Liver (tissue), 9 donors: ENCODE data around the gene ADGRA1. TPM values are rescaled to one million over a fixed set of nuclear protein-coding genes. Genes with fewer than 3 reads are reported as not detected.

Experiments used
- DNase-seq: peaks from one replicate; pipeline ENCODE4 v3.0.0-alpha.2; 2017; ENCODE audit warnings: low spot score
- H3K27ac ChIP-seq, 2 donors: one replicate each; pipeline ENCODE4 v1.7.0; 2013; ENCODE audit warnings: inconsistent platforms in 2 of 2, low read length in 2 of 2, control low read depth in 1 of 2, low read depth in 1 of 2, mild to moderate bottlenecking in 1 of 2
- H3K27me3 ChIP-seq, 4 donors: one replicate each; pipeline versions ENCODE4 v1.6.1 to v1.7.0; 2013; ENCODE audit warnings: low read length in 3 of 4, inconsistent platforms in 1 of 4, mild to moderate bottlenecking in 1 of 4, moderate library complexity in 1 of 4; ENCODE audit not compliant: control insufficient read depth in 4 of 4, insufficient read depth in 4 of 4
- H3K36me3 ChIP-seq, 4 donors: one replicate each; pipeline versions ENCODE4 v1.6.1 to v1.7.0; 2013; ENCODE audit warnings: low read length in 3 of 4, mild to moderate bottlenecking in 3 of 4, low read depth in 1 of 4, moderate library complexity in 1 of 4; ENCODE audit not compliant: control insufficient read depth in 4 of 4, insufficient read depth in 3 of 4
- H3K4me1 ChIP-seq, 4 donors: one replicate each; pipeline versions ENCODE4 v1.6.1 to v1.7.0; 2013; ENCODE audit warnings: low read length in 3 of 4, mild to moderate bottlenecking in 3 of 4, moderate library complexity in 1 of 4; ENCODE audit not compliant: control insufficient read depth in 4 of 4, insufficient read depth in 4 of 4
- H3K4me3 ChIP-seq, 3 donors: one replicate each; pipeline versions ENCODE4 v1.6.1 to v1.7.0; 2013; ENCODE audit warnings: low read length in 3 of 3, control low read depth in 1 of 3, low read depth in 1 of 3, mild to moderate bottlenecking in 1 of 3
- H3K9ac ChIP-seq, 2 donors: one replicate each; pipeline ENCODE4 v1.7.0; 2013; ENCODE audit warnings: low read length in 2 of 2, mild to moderate bottlenecking in 2 of 2, moderate library complexity in 2 of 2, control low read depth in 1 of 2, low read depth in 1 of 2
- H3K9me3 ChIP-seq, 4 donors: one replicate each; pipeline versions ENCODE4 v1.6.1 to v1.7.0; 2013; ENCODE audit warnings: low read length in 3 of 4; ENCODE audit not compliant: control insufficient read depth in 4 of 4
- EGR1 ChIP-seq, 2 donors: IDR thresholded peaks; 2 replicates each; pipeline ENCODE4 v1.6.1; 2016 to 2018; ENCODE audit warnings: antibody characterized with exemption in 2 of 2, low read depth in 2 of 2
- FOXA1 ChIP-seq: IDR thresholded peaks from 2 replicates; pipeline ENCODE4 v1.6.1; 2016; ENCODE audit warnings: antibody characterized with exemption
- FOXA2 ChIP-seq: IDR thresholded peaks from 2 replicates; pipeline ENCODE4 v1.6.1; 2016; ENCODE audit warnings: antibody characterized with exemption
- GABPA ChIP-seq, 2 donors: IDR thresholded peaks in 1 of 2; conservative IDR thresholded peaks in 1 of 2; 2 replicates each; pipeline ENCODE4 v1.6.1; 2016; ENCODE audit warnings: antibody characterized with exemption in 2 of 2, mild to moderate bottlenecking in 1 of 2, moderate library complexity in 1 of 2
- HNF4A ChIP-seq, 2 donors: conservative IDR thresholded peaks; 2 replicates each; pipeline ENCODE4 v1.6.1; 2016; ENCODE audit warnings: antibody characterized with exemption in 2 of 2, mild to moderate bottlenecking in 2 of 2
- HNF4G ChIP-seq: IDR thresholded peaks from 2 replicates; pipeline ENCODE4 v1.6.1; 2016; ENCODE audit warnings: antibody characterized with exemption
- JUND ChIP-seq, 2 donors: IDR thresholded peaks; 2 replicates each; pipeline ENCODE4 v1.6.1; 2016; ENCODE audit warnings: antibody characterized with exemption in 2 of 2
- NR2F2 ChIP-seq: IDR thresholded peaks from 2 replicates; pipeline ENCODE4 v1.6.1; 2016; ENCODE audit warnings: antibody characterized with exemption
- RAD21 ChIP-seq, 2 donors: IDR thresholded peaks; 2 replicates each; pipeline ENCODE4 v1.6.1; 2016; ENCODE audit warnings: antibody characterized with exemption in 2 of 2, mild to moderate bottlenecking in 2 of 2
- RXRA ChIP-seq, 2 donors: IDR thresholded peaks; 2 replicates each; pipeline ENCODE4 v1.6.1; 2017 to 2018; ENCODE audit warnings: antibody characterized with exemption in 2 of 2, mild to moderate bottlenecking in 1 of 2
- SP1 ChIP-seq: IDR thresholded peaks from 2 replicates; pipeline ENCODE4 v1.6.1; 2018; ENCODE audit warnings: antibody characterized with exemption, mild to moderate bottlenecking
- TAF1 ChIP-seq: conservative IDR thresholded peaks from 2 replicates; pipeline ENCODE4 v1.6.1; 2016; ENCODE audit warnings: antibody characterized with exemption, mild to moderate bottlenecking
- YY1 ChIP-seq: IDR thresholded peaks from 2 replicates; pipeline ENCODE4 v1.6.1; 2016; ENCODE audit warnings: antibody characterized with exemption, mild to moderate bottlenecking
- WGBS: extraction: QIAGEN DNeasy Blood & Tissue Kit; methylation state at CpG from one replicate; pipeline ENCODE4 v1.1.7; 2013; 5-methylcytosine and 5-hydroxymethylcytosine counted together
- polyA plus RNA-seq, 2 donors: library from polyadenylated mRNA; stranded (reverse) in 1 of 2; unstranded in 1 of 2; fragments of 200-250 nt in 1 of 2; fragments of >200 nt in 1 of 2; fragmentation: Nextera tagmentation in 1 of 2; extraction: Ambion mirVana in 1 of 2; gene quantifications; one replicate each; pipeline versions ENCODE4 v1.2.1 to v1.2.3, GENCODE V29; 2013 to 2015
- total RNA-seq, 2 donors: library from RNA; depleted of rRNA; stranded (reverse); fragments of >200 nt; gene quantifications; one replicate each; pipeline ENCODE4 v1.2.3, GENCODE V29; 2014
- TF ChIP-seq, protein P1 (sequence below): fragments of 150-350 bp; IDR thresholded peaks from 2 replicates; pipeline ENCODE4 v1.5.1; 2017; ENCODE audit warnings: improper control_type of control experiment, low read depth, low read length; ENCODE audit not compliant: missing input control
- TF ChIP-seq, protein P2 (sequence below): IDR thresholded peaks from 2 replicates; pipeline ENCODE4 v1.6.1; 2016; ENCODE audit warnings: antibody characterized with exemption
- TF ChIP-seq, protein P3 (sequence below): IDR thresholded peaks from 2 replicates; pipeline ENCODE4 v1.6.1; 2016; ENCODE audit warnings: antibody characterized with exemption, mild to moderate bottlenecking
- TF ChIP-seq, protein P4 (sequence below): IDR thresholded peaks from 2 replicates; pipeline ENCODE4 v1.6.1; 2016; ENCODE audit warnings: antibody characterized with exemption
- TF ChIP-seq, protein P5 (sequence below): IDR thresholded peaks from 2 replicates; pipeline ENCODE4 v1.6.1; 2016; ENCODE audit warnings: antibody characterized with exemption
- donor health status: healthy.
- donor health status: healthy.
- donor health status: healthy.
- donor health status: healthy.
- donor health status: healthy.

The ADGRA1 gene
- total and polyA plus RNA-seq, 4 donors = 0.08 to 0.70 (median 0.12) TPM; not detected in 1

DNA sequence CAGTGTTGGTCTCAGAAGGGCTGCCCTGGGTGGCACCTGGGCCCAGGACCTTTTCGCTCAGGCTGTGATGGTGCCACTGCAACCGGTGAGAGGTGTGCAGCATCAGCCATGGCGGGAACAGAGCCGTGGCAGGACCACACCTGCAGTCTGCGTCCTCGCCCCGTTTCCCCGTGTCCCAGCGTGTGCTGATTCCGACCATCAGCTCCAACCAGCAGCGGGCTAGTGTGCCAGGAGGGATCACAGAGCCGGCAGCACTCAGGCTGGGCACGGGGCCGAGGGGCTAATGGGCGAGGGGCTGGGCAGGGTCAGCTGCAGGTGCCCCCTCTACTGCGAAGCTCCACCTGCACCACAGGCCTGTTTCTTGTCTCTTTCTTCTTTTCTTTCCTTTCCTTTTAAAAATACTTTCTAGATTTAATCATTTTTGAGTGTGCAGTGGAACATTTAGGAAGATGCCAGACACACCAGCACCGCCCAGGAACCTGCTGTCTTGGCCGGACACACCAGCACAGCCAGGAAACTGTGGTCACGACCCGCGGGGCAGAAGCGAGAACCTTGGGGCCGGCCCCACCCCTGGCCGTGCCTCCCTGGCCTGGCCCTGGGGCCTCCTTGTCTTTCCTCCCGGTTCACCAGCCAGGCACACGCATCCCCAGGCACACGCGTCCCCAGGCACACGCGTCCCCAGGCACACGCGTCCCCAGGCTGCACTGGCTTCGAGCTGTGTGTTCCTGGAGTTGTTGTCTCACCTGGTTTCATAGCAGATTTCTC lies 34.6 kb downstream of the ADGRA1 start:
- H3K27ac ChIP-seq = no peak overlapping the region
- WGBS = 77% methylated on average over 33 of the region's 33 CpGs
- no peak overlapping the region for H3K9ac ChIP-seq
- no peaks in the 10 kb centered on the region for H3K4me1 ChIP-seq
- H3K4me3 ChIP-seq = no peak overlapping the region
- TF ChIP-seq NR2F2 (no peak), GABPA (IDR thresholded peaks at IDR 0.05 in 1 of 2, conservative IDR thresholded peaks at IDR 0.05 in 1 of 2) (no peak), HNF4G (no peak), RAD21 (IDR thresholded peaks at IDR 0.05) (no peak), SP1 (no peak), JUND (IDR thresholded peaks at IDR 0.05) (no peak), RXRA (IDR thresholded peaks at IDR 0.05) (no peak), FOXA1 (no peak), YY1 (no peak), HNF4A (conservative IDR thresholded peaks at IDR 0.05) (no peak), FOXA2 (no peak), EGR1 (IDR thresholded peaks at IDR 0.05; ENCODE audit: low read depth in 2 of 2) (no peak), TAF1 (no peak)
- TF ChIP-seq, protein P1, sequence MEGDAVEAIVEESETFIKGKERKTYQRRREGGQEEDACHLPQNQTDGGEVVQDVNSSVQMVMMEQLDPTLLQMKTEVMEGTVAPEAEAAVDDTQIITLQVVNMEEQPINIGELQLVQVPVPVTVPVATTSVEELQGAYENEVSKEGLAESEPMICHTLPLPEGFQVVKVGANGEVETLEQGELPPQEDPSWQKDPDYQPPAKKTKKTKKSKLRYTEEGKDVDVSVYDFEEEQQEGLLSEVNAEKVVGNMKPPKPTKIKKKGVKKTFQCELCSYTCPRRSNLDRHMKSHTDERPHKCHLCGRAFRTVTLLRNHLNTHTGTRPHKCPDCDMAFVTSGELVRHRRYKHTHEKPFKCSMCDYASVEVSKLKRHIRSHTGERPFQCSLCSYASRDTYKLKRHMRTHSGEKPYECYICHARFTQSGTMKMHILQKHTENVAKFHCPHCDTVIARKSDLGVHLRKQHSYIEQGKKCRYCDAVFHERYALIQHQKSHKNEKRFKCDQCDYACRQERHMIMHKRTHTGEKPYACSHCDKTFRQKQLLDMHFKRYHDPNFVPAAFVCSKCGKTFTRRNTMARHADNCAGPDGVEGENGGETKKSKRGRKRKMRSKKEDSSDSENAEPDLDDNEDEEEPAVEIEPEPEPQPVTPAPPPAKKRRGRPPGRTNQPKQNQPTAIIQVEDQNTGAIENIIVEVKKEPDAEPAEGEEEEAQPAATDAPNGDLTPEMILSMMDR = no peak
- TF ChIP-seq, protein P2, sequence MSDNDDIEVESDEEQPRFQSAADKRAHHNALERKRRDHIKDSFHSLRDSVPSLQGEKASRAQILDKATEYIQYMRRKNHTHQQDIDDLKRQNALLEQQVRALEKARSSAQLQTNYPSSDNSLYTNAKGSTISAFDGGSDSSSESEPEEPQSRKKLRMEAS = no peak
- TF ChIP-seq, protein P3, sequence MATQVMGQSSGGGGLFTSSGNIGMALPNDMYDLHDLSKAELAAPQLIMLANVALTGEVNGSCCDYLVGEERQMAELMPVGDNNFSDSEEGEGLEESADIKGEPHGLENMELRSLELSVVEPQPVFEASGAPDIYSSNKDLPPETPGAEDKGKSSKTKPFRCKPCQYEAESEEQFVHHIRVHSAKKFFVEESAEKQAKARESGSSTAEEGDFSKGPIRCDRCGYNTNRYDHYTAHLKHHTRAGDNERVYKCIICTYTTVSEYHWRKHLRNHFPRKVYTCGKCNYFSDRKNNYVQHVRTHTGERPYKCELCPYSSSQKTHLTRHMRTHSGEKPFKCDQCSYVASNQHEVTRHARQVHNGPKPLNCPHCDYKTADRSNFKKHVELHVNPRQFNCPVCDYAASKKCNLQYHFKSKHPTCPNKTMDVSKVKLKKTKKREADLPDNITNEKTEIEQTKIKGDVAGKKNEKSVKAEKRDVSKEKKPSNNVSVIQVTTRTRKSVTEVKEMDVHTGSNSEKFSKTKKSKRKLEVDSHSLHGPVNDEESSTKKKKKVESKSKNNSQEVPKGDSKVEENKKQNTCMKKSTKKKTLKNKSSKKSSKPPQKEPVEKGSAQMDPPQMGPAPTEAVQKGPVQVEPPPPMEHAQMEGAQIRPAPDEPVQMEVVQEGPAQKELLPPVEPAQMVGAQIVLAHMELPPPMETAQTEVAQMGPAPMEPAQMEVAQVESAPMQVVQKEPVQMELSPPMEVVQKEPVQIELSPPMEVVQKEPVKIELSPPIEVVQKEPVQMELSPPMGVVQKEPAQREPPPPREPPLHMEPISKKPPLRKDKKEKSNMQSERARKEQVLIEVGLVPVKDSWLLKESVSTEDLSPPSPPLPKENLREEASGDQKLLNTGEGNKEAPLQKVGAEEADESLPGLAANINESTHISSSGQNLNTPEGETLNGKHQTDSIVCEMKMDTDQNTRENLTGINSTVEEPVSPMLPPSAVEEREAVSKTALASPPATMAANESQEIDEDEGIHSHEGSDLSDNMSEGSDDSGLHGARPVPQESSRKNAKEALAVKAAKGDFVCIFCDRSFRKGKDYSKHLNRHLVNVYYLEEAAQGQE = no peak
- TF ChIP-seq, protein P4, sequence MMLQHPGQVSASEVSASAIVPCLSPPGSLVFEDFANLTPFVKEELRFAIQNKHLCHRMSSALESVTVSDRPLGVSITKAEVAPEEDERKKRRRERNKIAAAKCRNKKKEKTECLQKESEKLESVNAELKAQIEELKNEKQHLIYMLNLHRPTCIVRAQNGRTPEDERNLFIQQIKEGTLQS = no peak
- TF ChIP-seq, protein P5, sequence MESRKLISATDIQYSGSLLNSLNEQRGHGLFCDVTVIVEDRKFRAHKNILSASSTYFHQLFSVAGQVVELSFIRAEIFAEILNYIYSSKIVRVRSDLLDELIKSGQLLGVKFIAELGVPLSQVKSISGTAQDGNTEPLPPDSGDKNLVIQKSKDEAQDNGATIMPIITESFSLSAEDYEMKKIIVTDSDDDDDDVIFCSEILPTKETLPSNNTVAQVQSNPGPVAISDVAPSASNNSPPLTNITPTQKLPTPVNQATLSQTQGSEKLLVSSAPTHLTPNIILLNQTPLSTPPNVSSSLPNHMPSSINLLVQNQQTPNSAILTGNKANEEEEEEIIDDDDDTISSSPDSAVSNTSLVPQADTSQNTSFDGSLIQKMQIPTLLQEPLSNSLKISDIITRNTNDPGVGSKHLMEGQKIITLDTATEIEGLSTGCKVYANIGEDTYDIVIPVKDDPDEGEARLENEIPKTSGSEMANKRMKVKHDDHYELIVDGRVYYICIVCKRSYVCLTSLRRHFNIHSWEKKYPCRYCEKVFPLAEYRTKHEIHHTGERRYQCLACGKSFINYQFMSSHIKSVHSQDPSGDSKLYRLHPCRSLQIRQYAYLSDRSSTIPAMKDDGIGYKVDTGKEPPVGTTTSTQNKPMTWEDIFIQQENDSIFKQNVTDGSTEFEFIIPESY = no peak
- peaks cover 0 to 3% (median 0%) of the 10 kb centered on the region in 4 donors for H3K9me3 ChIP-seq
- no peaks in the 10 kb centered on the region for H3K36me3 ChIP-seq
- H3K27me3 ChIP-seq = no peaks in the 10 kb centered on the region
- no peak for DNase-seq
